B cell (primary cell): ENCODE measurements around the gene CRYGB. TPM values are rescaled to one million over a fixed set of nuclear protein-coding genes. Genes with fewer than 3 reads are reported as not detected.

Source experiments
- ATAC-seq: fragments of 200-7000 bp; cut with Tn5 transposase; one replicate; pipeline ENCODE4 v1.10.0; 2021; ENCODE audit warnings: low read depth, mild to moderate bottlenecking, moderate number of reproducible peaks, moderate library complexity
- CTCF ChIA-PET: fragments of 350-600 bp; sonication (Branson Sonifier 250); formaldehyde crosslinking; loops from one replicate; lab custom pipeline; 2021; ENCODE audit warnings: antibody characterized with exemption, inconsistent platforms; lab: Charles Lee
- POLR2A ChIA-PET: fragments of 350-600 bp; sonication (Branson Sonifier 250); formaldehyde crosslinking; loops from one replicate; lab custom pipeline; 2021; ENCODE audit warnings: antibody characterized with exemption; lab: Charles Lee
- DNase-seq: peaks from one replicate; pipeline ENCODE4 v3.0.0; 2013
- H2AFZ ChIP-seq: 2 replicates; pipeline ENCODE4 v1.6.1; 2012; ENCODE audit warnings: mild to moderate bottlenecking, low read depth, low read length; ENCODE audit not compliant: insufficient read depth, poor library complexity, severe bottlenecking
- H3K27ac ChIP-seq, 2 donors: 1 replicate in 1 of 2; 2 replicates in 1 of 2; pipeline ENCODE4 v1.5.1; 2012 to 2013; ENCODE audit warnings: low read length in 2 of 2, mild to moderate bottlenecking in 2 of 2, moderate library complexity in 1 of 2
- H3K27me3 ChIP-seq, 4 experiments: fragments of 200-600 bp in 1 of 4; sonication (generic) in 1 of 4; replicated peaks in 1 of 4; 1 replicate in 2 of 4; 2 replicates in 2 of 4; pipeline versions ENCODE4 v1.6.1 to v1.7.0; 2013 to 2016; ENCODE audit warnings: low read length in 3 of 4, mild to moderate bottlenecking in 2 of 4, mixed read lengths in 1 of 4, moderate library complexity in 1 of 4; ENCODE audit not compliant: insufficient read depth in 4 of 4, control insufficient read depth in 3 of 4; ENCODE audit errors: control extremely low read depth in 1 of 4
- H3K36me3 ChIP-seq, 2 experiments: replicated peaks in 1 of 2; 1 replicate in 1 of 2; 2 replicates in 1 of 2; pipeline versions ENCODE4 v1.6.1 to v1.7.1; 2013; ENCODE audit warnings: low read length in 1 of 2; ENCODE audit not compliant: insufficient read depth in 2 of 2, control insufficient read depth in 1 of 2; ENCODE audit errors: control extremely low read depth in 1 of 2, extremely low read depth in 1 of 2
- H3K4me1 ChIP-seq, 2 donors: fragments of 200-600 bp in 1 of 2; sonication (generic) in 1 of 2; 1 replicate in 1 of 2; 2 replicates in 1 of 2; pipeline versions ENCODE4 v1.5.1 to v1.6.1; 2013 to 2017; ENCODE audit warnings: low read length in 2 of 2; ENCODE audit not compliant: control insufficient read depth in 2 of 2, insufficient read depth in 2 of 2
- H3K4me2 ChIP-seq: replicated peaks from 2 replicates; pipeline ENCODE3; 2012; ENCODE audit warnings: mild to moderate bottlenecking, low read depth, low read length; ENCODE audit not compliant: poor library complexity, severe bottlenecking
- H3K4me3 ChIP-seq, 5 experiments: fragments of 200-600 bp in 1 of 5; sonication (generic) in 1 of 5; 1 replicate in 3 of 5; 2 replicates in 2 of 5; pipeline versions ENCODE4 v1.5.1 to v1.7.0; 2011 to 2016; ENCODE audit warnings: low read length in 4 of 5, mild to moderate bottlenecking in 4 of 5, low read depth in 2 of 5, control low read depth in 1 of 5, moderate library complexity in 1 of 5; ENCODE audit not compliant: insufficient read depth in 1 of 5; ENCODE audit errors: control extremely low read depth in 1 of 5, extremely low read depth in 1 of 5
- H3K79me2 ChIP-seq: fragments of 200-600 bp; sonication (generic); one replicate; pipeline ENCODE4 v1.6.0; 2016; ENCODE audit warnings: low read length; ENCODE audit not compliant: control insufficient read depth, insufficient read depth
- H3K9ac ChIP-seq: fragments of 200-600 bp; sonication (generic); 2 replicates; pipeline ENCODE4 v1.6.1; 2017; ENCODE audit warnings: mild to moderate bottlenecking, low read length, moderate library complexity
- H3K9me3 ChIP-seq, 3 donors: one replicate each; pipeline versions ENCODE4 v1.6.1 to v1.7.1; 2013; ENCODE audit warnings: low read length in 2 of 3; ENCODE audit not compliant: control insufficient read depth in 2 of 3, insufficient read depth in 1 of 3; ENCODE audit errors: control extremely low read depth in 1 of 3
- H4K20me1 ChIP-seq: 2 replicates; pipeline ENCODE4 v1.6.0; 2012; ENCODE audit warnings: mild to moderate bottlenecking, low read length; ENCODE audit not compliant: insufficient read depth, control insufficient read depth, poor library complexity, severe bottlenecking
- H3K27ac Mint-ChIP-seq: one replicate; pipeline ENCODE4 v1.8.0; 2021; ENCODE audit warnings: mixed read lengths
- H3K27me3 Mint-ChIP-seq: one replicate; pipeline ENCODE4 v1.8.0; 2021; ENCODE audit warnings: mixed read lengths
- H3K4me1 Mint-ChIP-seq: one replicate; pipeline ENCODE4 v1.8.0; 2021; ENCODE audit warnings: mixed read lengths
- H3K4me3 Mint-ChIP-seq: one replicate; pipeline ENCODE4 v1.8.0; 2021; ENCODE audit warnings: mixed read lengths
- H3K9me3 Mint-ChIP-seq: one replicate; pipeline ENCODE4 v1.8.0; 2022; ENCODE audit warnings: mixed read lengths; ENCODE audit not compliant: insufficient read depth
- EZH2 ChIP-seq: IDR thresholded peaks from 2 replicates; pipeline ENCODE4 v1.6.1; 2012; ENCODE audit warnings: borderline replicate concordance, low read depth, mild to moderate bottlenecking, moderate library complexity, low read length; ENCODE audit not compliant: insufficient read depth, poor library complexity, severe bottlenecking
- WGBS: methylation state at CpG from one replicate; pipeline ENCODE4 v1.1.5; 2013; ENCODE audit warnings: missing lambda C conversion rate; ENCODE audit not compliant: insufficient coverage; 5-methylcytosine and 5-hydroxymethylcytosine counted together
- intact Hi-C: fragments of 100-400 bp; cut with micrococcal nuclease; formaldehyde crosslinking; loops from one replicate; pipeline ENCODE4 v1.10.0; 2022
- polyA plus RNA-seq: library from polyadenylated mRNA; depleted of rRNA; stranded (reverse); fragments of >200 nt; gene quantifications from 2 replicates; pipeline ENCODE4 v1.2.3, GENCODE V29; 2012
- total RNA-seq, 2 donors: library from RNA; stranded (reverse); fragments of 120-200 nt in 1 of 2; gene quantifications; 1 replicate in 1 of 2; 2 replicates in 1 of 2; pipeline versions ENCODE4 v1.2.3 to v1.2.4, GENCODE V29; 2013 to 2022
- TF ChIP-seq, protein P1 (sequence below): fragments of 200-600 bp; IDR thresholded peaks from one replicate; pipeline ENCODE4 v1.8.0; 2022; ENCODE audit warnings: antibody characterized with exemption, mild to moderate bottlenecking

Gene CRYGB
- total and polyA plus RNA-seq, 2 donors (not counting 1 experiment from before 2014, with no cell fraction given): not detected

DNA sequence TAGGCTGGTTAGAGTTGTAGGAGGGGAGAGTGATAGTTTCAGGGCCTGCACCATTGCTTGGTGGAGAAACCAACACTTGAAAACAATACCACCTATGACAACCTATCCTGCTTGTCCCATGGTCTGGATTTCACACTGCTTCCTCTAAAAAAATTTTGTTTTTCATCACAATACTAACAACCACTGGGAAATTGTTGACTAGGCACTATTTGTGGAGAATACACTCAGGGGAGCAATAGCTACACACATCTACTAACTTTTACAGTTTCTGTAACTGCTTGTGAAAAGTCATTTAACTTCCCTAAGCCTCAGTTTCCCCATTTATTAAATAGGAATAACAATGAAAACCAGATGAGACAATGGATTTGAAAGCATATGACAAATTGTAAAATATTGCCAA lies 4.1 kb upstream of the CRYGB start:
- H3K9me3 ChIP-seq: no peaks in the 10 kb centered on the region
- H3K36me3 ChIP-seq: no peaks in the 10 kb centered on the region
- no peak overlapping the region for H2AFZ ChIP-seq
- H3K27ac Mint-ChIP-seq: no peak overlapping the region
- H3K9ac ChIP-seq: no peak overlapping the region
- no peak overlapping the region for H3K4me3 Mint-ChIP-seq
- intact Hi-C loops: no loop called here
- no peak overlapping the region for H3K4me2 ChIP-seq
- TF ChIP-seq, protein P1, sequence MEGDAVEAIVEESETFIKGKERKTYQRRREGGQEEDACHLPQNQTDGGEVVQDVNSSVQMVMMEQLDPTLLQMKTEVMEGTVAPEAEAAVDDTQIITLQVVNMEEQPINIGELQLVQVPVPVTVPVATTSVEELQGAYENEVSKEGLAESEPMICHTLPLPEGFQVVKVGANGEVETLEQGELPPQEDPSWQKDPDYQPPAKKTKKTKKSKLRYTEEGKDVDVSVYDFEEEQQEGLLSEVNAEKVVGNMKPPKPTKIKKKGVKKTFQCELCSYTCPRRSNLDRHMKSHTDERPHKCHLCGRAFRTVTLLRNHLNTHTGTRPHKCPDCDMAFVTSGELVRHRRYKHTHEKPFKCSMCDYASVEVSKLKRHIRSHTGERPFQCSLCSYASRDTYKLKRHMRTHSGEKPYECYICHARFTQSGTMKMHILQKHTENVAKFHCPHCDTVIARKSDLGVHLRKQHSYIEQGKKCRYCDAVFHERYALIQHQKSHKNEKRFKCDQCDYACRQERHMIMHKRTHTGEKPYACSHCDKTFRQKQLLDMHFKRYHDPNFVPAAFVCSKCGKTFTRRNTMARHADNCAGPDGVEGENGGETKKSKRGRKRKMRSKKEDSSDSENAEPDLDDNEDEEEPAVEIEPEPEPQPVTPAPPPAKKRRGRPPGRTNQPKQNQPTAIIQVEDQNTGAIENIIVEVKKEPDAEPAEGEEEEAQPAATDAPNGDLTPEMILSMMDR: no peak
- TF ChIP-seq EZH2: no peak
- peaks cover 14% of the 10 kb centered on the region for H3K27me3 Mint-ChIP-seq
- no peaks in the 10 kb centered on the region for H4K20me1 ChIP-seq
- H3K4me1 ChIP-seq: no peaks in the 10 kb centered on the region
- DNase-seq: no peak
- ChIA-PET CTCF (interaction anchor here (1.6 kb wide), 1 partner anchor 25 kb away, joined by 4 read pairs; no protein-coding TSS in a partner anchor), POLR2A (no interaction called here)
- H3K27ac ChIP-seq: no peak overlapping the region
- H3K4me3 ChIP-seq: no peak overlapping the region
- H3K79me2 ChIP-seq: no peaks in the 10 kb centered on the region
- no peaks in the 10 kb centered on the region for H3K4me1 Mint-ChIP-seq
- H3K27me3 ChIP-seq: no peaks in the 10 kb centered on the region
- H3K9me3 Mint-ChIP-seq: peaks cover 6% of the 10 kb centered on the region
- no peak for ATAC-seq

DNA sequence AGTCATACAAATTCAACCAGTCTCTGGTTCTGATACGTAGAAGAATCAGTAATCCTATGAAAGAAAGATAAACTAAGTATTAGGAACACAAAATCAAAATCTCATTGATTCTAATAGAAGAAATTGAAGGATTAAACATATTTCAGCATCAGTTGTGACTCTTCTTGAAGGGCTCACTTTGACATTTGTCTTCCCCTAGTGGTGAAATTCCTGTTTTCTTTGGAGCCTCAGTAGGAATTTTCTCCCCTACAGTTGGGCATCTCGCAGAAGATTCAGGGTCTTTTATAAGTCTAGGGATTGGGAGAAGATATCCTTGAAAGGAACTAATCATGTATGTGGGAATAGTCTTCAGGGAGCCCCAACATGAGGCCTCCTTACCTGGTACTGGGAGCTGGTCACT lies 2.8 kb upstream of the CRYGB start:
- no peak overlapping the region for H3K4me2 ChIP-seq
- Mint-ChIP-seq H3K9me3 (peaks cover 6% of the 10 kb centered on the region), H3K27me3 (peaks cover 14% of the 10 kb centered on the region), H3K4me1 (no peaks in the 10 kb centered on the region), H3K4me3 (no peak overlapping the region), H3K27ac (no peak overlapping the region)
- H3K27ac ChIP-seq: no peak overlapping the region
- H3K4me3 ChIP-seq: no peak overlapping the region
- POLR2A ChIA-PET: no interaction called here
- intact Hi-C loops: no loop called here
- no peak overlapping the region for H3K9ac ChIP-seq
- no peaks in the 10 kb centered on the region for H3K79me2 ChIP-seq
- no peaks in the 10 kb centered on the region for H4K20me1 ChIP-seq
- no peaks in the 10 kb centered on the region for H3K9me3 ChIP-seq
- TF ChIP-seq EZH2: no peak
- TF ChIP-seq, protein P1: no peak
- H3K36me3 ChIP-seq: no peaks in the 10 kb centered on the region
- CTCF ChIA-PET: interaction anchor here (0.6 to 1.6 kb wide), 2 partner anchors 24 to 27 kb away, joined by 3 to 4 read pairs; no protein-coding TSS in a partner anchor
- no CpG with 5 or more reads among the region's 2 CpGs for WGBS
- H3K27me3 ChIP-seq: no peaks in the 10 kb centered on the region
- H3K4me1 ChIP-seq: no peaks in the 10 kb centered on the region
- ATAC-seq (no peak), DNase-seq (no peak)
- H2AFZ ChIP-seq: no peak overlapping the region
